Lung (tissue), 12 donors: Measurements from ENCODE around the gene NAMPT. TPM values are rescaled to one million over a fixed set of nuclear protein-coding genes. Genes with fewer than 3 reads are reported as not detected.
A peak's percentile ranks its signal among the peaks of the same experiment; 100 is the strongest.
"Not testable (repeated sequence)": the region's sequence is repeated elsewhere in the genome, so short reads cannot be mapped to it uniquely, and the experiment has no call there.

Experiments used
- ATAC-seq: fragments of 200-7000 bp; cut with Tn5 transposase; one replicate; pipeline ENCODE4 v1.9.1; 2020; ENCODE audit warnings: moderate number of reproducible peaks; ENCODE audit not compliant: insufficient read depth, low FRiP score
- DNase-seq, 3 donors: peaks; one replicate each; pipeline ENCODE4 v3.0.0-alpha.2; 2013 to 2017
- H3K27ac ChIP-seq, 2 donors: one replicate each; pipeline ENCODE4 v1.5.1; 2013; ENCODE audit warnings: mild to moderate bottlenecking in 2 of 2, moderate library complexity in 2 of 2, control low read depth in 1 of 2, inconsistent platforms in 1 of 2, low read depth in 1 of 2, low read length in 1 of 2
- H3K27me3 ChIP-seq, 3 donors: one replicate each; pipeline ENCODE4 v1.5.1; 2013; ENCODE audit warnings: low read length in 2 of 3; ENCODE audit not compliant: control insufficient read depth in 3 of 3, insufficient read depth in 3 of 3
- H3K36me3 ChIP-seq, 4 donors: one replicate each; pipeline ENCODE4 v1.5.1; 2013; ENCODE audit warnings: low read length in 4 of 4, mild to moderate bottlenecking in 1 of 4, moderate library complexity in 1 of 4; ENCODE audit not compliant: control insufficient read depth in 4 of 4, insufficient read depth in 4 of 4
- H3K4me1 ChIP-seq, 5 donors: one replicate each; pipeline ENCODE4 v1.5.1; 2013; ENCODE audit warnings: low read length in 5 of 5, mild to moderate bottlenecking in 2 of 5, moderate library complexity in 1 of 5; ENCODE audit not compliant: control insufficient read depth in 5 of 5, insufficient read depth in 5 of 5
- H3K4me3 ChIP-seq: one replicate; pipeline ENCODE4 v1.5.1; 2013; ENCODE audit warnings: mild to moderate bottlenecking, control low read depth, moderate library complexity
- H3K9ac ChIP-seq, 2 donors: one replicate each; pipeline ENCODE4 v1.5.1; 2013; ENCODE audit warnings: low read length in 2 of 2, control low read depth in 1 of 2; ENCODE audit not compliant: insufficient read depth in 1 of 2
- H3K9me3 ChIP-seq, 4 donors: one replicate each; pipeline ENCODE4 v1.5.1; 2013; ENCODE audit warnings: low read length in 3 of 4, mild to moderate bottlenecking in 1 of 4, moderate library complexity in 1 of 4; ENCODE audit not compliant: control insufficient read depth in 4 of 4, insufficient read depth in 3 of 4
- WGBS, 2 donors: extraction: QIAGEN DNeasy Blood & Tissue Kit; methylation state at CpG; one replicate each; pipeline ENCODE4 v1.1.7; 2013; 5-methylcytosine and 5-hydroxymethylcytosine counted together
- polyA plus RNA-seq, 2 donors: library from polyadenylated mRNA; stranded (reverse); fragments of 200-250 nt; gene quantifications; one replicate each; pipeline ENCODE4 v1.2.1, GENCODE V29; 2013
- total RNA-seq, 2 donors: library from RNA; depleted of rRNA in 1 of 2; stranded (reverse); fragments of >200 nt in 1 of 2; gene quantifications; one replicate each; pipeline ENCODE4 v1.2.1, GENCODE V29; 2014 to 2021
- TF ChIP-seq, protein P1 (sequence below): IDR thresholded peaks from 2 replicates; pipeline ENCODE4 v1.5.1; 2012; ENCODE audit warnings: mild to moderate bottlenecking; ENCODE audit errors: control extremely low read depth, extremely low read depth
- donor health status: control.
- donor health status: control.
- donor health status: Bipolar disorder and iron deficiency.
- donor health status: healthy.
- donor health status: DM: yes; HTN: yes; CAD: no.

NAMPT gene
- total and polyA plus RNA-seq, 4 donors: 73.3 to 1,250 (median 348) TPM

DNA sequence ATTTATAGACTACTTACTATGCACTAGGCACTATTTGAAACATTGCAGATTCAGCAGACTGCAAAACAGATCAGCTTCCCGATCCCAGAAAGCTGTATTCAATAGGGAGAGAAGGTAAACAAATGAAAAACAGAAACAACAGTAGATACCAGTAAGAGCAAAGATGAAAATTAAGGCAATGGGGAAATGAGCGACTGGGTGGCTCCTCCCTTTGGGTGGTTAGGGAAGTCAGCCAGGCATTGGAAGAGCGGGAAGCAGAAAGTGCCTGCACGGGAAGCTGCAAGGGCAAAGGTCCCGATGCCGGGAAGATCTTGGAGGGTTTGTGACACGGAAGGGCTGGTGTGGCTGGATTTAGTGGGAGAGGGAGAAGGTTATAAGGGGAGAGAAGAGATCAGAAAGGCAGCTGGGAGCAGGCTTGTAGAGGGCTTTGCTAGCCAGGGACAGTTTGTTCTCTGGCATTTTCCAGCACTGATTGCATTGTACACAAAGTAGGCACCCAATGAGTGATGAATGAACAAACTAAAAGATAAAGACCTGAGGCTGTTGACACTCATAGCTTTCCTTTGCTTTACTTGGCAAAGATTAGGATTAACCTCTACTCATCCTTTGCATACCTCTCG, 67.8 kb downstream of the NAMPT start:
- Histone ChIP-seq H3K27ac (peak overlapping the region; percentile 83 to 94), H3K4me3 (no peak overlapping the region), H3K9ac (no peak overlapping the region), H3K9me3 (no peaks in the 10 kb centered on the region), H3K36me3 (no peaks in the 10 kb centered on the region), H3K4me1 (peaks cover 9 to 23% (median 14%) of the 10 kb centered on the region in 5 donors), H3K27me3 (no peaks in the 10 kb centered on the region)
- DNase-seq: peak; percentile 75 to 83 (median 80)
- peak; percentile 90 for ATAC-seq
- TF ChIP-seq, protein P1, sequence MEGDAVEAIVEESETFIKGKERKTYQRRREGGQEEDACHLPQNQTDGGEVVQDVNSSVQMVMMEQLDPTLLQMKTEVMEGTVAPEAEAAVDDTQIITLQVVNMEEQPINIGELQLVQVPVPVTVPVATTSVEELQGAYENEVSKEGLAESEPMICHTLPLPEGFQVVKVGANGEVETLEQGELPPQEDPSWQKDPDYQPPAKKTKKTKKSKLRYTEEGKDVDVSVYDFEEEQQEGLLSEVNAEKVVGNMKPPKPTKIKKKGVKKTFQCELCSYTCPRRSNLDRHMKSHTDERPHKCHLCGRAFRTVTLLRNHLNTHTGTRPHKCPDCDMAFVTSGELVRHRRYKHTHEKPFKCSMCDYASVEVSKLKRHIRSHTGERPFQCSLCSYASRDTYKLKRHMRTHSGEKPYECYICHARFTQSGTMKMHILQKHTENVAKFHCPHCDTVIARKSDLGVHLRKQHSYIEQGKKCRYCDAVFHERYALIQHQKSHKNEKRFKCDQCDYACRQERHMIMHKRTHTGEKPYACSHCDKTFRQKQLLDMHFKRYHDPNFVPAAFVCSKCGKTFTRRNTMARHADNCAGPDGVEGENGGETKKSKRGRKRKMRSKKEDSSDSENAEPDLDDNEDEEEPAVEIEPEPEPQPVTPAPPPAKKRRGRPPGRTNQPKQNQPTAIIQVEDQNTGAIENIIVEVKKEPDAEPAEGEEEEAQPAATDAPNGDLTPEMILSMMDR: no peak
- 39 to 62% methylated on average over 8 of the region's 8 CpGs for WGBS, 2 donors

DNA sequence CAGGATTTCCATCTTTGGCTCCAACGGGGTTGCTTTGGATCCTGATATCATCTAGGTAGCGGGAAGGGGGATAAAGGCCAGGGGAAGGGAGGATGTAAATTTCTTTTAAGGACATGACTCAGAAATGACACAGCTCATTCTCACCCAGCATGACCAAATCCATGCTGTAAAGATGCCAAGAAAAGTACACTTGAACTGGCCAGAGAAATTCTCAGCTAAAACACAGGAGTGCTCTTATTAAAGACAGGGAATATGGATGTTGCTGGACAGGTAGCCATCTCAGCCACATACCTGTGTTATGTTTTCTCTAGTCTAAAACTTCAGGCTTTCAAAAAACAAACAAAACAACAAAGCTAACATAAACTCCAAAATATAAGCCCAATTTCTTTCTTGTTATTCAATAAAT, 68.3 kb downstream of the NAMPT start:
- TF ChIP-seq, protein P1: no peak
- Histone ChIP-seq H3K27me3 (no peaks in the 10 kb centered on the region), H3K4me1 (peaks cover 9 to 23% (median 14%) of the 10 kb centered on the region in 5 donors), H3K9me3 (no peaks in the 10 kb centered on the region), H3K4me3 (no peak overlapping the region), H3K27ac (peak overlapping the region in 1 of 2 donors; percentile 94), H3K9ac (no peak overlapping the region), H3K36me3 (no peaks in the 10 kb centered on the region)
- 22 to 43% methylated on average over 2 of the region's 2 CpGs for WGBS, 2 donors
- ATAC-seq (peak; percentile 78), DNase-seq (peak; percentile 16 to 67 (median 67))

GRCh38 chr7:106215868-106216516, 68.8 kb downstream of the NAMPT start:
- Histone ChIP-seq H3K27me3 (no peaks in the 10 kb centered on the region), H3K4me3 (no peak overlapping the region), H3K27ac (peak overlapping the region; percentile 89 to 94), H3K9ac (no peak overlapping the region), H3K4me1 (peaks cover 9 to 23% (median 14%) of the 10 kb centered on the region in 5 donors), H3K36me3 (no peaks in the 10 kb centered on the region), H3K9me3 (no peaks in the 10 kb centered on the region)
- 74 to 75% methylated on average over 8 of the region's 8 CpGs for WGBS, 2 donors
- DNase-seq: no peak
- TF ChIP-seq, protein P1: no peak
- no peak for ATAC-seq

DNA sequence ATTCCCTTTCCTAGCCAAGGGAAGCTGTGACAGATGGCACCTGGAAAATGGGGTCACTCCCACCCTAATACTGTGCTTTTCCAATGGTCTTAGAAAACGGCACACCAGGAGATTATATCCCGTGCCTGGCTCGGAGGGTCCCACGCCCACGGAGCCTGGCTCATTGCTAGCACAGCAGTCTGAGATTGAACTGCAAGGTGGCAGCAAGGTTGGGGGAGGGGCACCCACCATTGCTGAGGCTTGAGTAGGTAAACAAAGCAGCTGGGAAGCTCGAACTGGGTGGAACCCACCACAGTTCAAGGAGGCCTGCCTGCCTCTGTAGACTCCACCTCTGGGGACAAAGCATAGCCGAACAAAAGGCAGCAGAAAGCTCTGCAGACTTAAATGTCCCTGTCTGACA, 75.8 kb downstream of the NAMPT start:
- not testable (repeated sequence) for H3K9ac ChIP-seq, H3K27me3 ChIP-seq, H3K9me3 ChIP-seq, ATAC-seq, H3K4me1 ChIP-seq, H3K27ac ChIP-seq, H3K4me3 ChIP-seq, DNase-seq, H3K36me3 ChIP-seq
- whole genome bisulfite sequencing, 2 donors: 91 to 94% methylated on average over 7 of the region's 7 CpGs
